CD4-positive, alpha-beta T cell treated with Interleukin-10 for 1 hour (primary cell): ENCODE results near the gene FBXL5.

Experiments
- DNase-seq: peaks from one replicate; pipeline ENCODE4 v3.0.0-alpha.2; 2020

The FBXL5 gene

DNA sequence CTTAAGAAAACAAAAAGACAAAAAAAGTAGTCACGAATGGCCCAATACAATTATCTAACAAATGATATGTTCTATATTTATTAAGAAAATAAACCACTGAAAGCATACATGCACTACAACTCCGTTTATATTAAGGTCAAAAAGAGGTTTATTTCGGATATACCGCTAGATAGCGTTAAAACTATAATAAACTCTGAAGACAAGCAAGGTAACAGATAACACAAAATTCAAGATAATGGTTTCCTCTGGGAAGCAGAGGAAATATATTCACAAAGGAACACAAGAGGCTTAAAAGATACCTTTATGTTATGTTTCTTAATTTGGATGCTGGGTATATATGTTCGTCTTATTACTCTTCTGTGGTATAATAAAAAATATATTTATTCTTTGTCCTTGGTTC lies 21.7 kb upstream of the FBXL5 start:
- DNase-seq: no peak

DNA sequence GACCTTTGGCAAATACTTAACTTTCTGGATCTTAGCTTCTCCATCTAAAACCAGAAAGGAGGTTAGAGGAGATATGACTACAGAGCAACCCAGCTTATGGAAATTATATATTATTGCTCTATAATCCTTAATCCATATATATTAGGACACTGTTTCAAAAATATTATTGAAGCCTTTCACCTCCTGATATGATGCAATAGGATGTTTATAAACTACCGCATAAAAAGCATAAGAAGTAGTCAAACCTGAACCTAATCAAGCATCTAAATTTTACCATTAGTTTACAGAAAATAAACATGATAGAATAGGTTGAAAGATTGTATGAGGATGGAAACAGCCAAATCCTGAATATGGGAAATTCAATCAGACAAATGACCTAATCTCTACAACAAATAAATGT lies 20.9 kb upstream of the FBXL5 start:
- no peak for DNase-seq

DNA sequence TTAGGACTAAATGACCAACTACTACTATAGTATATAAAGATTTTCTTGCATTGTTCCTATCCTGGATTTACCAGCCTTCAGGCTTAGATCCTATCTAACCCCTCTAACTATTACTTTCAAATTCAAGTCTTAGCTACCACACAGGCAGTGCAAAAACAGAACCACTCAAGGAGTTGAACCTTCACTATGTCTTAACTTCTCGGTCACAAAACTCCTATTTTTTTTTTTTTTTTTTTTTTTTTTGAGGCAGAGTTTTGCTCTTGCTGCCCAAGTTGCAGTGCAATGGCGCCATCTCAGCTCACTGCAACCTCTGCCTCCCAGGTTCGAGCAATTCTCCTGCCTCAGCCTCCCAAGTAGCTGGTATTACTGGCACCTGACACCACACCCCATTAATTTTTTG lies 20.2 kb upstream of the FBXL5 start:
- DNase-seq: no peak

DNA sequence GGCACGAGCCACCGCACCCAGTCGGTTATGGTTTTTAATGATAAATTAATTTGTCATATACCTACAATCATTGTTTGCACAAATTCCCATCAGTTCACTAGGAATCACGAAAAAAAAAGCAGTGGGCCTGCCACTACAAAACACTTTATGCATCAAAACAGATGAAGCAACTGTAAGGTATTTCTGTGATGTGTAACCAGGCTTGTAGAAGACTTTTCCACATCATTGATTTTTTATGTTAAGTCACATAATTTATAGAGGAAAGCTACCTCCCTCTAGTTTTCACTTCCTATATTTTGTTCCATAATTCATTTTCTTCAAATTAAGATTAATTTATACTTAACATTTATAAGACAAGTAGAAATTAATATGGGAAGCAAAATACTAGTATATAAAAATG lies 19.8 kb upstream of the FBXL5 start:
- no peak for DNase-seq

DNA sequence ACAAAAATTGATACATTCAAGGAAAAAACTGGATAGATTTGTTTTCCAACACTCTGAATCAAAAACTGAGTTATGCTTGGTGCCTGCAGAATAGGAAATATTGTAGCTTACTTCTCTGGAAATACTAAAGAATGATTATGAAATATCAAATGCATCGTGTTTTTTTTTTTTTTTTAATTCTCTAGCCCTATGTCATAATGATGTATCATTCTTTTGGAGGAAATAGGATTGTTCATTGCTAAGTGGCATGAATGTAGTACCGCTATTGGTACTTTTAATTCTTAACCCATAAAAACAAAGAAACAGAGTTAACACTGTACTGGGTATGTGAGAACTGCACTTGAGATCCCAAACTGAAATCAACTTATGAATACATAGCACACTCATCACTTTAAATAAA lies 18.9 kb upstream of the FBXL5 start:
- DNase-seq: no peak

DNA sequence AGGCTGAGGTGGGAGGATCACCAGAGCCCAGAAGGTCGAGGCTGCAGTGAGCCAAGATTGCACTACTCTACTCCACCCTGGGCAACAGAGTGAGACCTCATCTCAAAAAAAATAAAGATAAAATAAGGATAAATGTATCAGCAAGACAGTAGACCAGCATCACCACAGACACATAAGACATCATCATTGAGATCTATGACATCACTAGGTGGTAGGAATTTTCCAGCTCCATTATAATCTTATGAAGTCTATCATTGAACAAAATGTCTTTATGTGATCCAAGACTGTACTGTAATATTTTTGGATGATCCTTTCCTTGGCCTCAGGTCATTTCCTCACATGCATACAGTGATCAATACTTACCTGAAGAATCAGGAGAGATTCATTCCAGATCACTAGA lies 18.2 kb upstream of the FBXL5 start:
- no peak for DNase-seq

DNA sequence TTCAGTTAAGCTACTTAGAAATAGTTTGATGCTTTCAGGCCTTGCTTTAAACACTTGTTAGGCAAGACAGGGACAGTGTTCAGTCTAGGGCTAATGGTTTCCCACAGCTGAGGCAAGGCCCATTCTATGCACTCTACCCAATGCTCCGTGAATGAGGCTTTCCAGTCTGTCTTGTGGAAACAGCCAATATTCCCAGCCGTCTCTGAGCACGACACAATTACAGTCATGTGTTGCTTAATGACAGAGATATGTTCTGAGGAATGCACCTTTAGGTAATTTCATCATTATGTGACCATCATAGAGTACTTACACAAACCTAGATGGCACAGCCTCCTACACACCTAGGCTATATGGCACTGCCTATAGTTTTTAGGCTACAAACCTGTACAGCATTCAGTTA lies 16.9 kb upstream of the FBXL5 start:
- no peak for DNase-seq

DNA sequence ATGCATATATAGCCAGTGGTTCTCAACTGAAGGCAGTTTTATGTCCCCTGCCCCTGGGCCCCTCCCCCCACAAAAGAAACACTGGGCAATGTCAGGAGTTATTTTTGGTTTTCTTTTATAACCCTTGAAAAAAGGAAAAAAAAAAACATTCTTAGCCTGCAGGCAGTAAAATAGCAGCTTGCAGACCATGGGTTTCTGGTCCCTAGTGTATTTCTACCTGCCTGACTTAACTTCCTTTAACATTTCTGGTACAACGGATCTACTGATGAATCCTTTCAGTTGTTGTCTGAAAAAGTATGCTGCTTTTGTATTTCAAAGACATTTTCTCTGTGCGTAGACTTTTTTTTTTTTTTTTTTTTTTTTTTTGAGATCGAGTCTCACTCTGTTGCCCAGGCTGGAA lies 15.4 kb upstream of the FBXL5 start:
- no peak for DNase-seq

DNA sequence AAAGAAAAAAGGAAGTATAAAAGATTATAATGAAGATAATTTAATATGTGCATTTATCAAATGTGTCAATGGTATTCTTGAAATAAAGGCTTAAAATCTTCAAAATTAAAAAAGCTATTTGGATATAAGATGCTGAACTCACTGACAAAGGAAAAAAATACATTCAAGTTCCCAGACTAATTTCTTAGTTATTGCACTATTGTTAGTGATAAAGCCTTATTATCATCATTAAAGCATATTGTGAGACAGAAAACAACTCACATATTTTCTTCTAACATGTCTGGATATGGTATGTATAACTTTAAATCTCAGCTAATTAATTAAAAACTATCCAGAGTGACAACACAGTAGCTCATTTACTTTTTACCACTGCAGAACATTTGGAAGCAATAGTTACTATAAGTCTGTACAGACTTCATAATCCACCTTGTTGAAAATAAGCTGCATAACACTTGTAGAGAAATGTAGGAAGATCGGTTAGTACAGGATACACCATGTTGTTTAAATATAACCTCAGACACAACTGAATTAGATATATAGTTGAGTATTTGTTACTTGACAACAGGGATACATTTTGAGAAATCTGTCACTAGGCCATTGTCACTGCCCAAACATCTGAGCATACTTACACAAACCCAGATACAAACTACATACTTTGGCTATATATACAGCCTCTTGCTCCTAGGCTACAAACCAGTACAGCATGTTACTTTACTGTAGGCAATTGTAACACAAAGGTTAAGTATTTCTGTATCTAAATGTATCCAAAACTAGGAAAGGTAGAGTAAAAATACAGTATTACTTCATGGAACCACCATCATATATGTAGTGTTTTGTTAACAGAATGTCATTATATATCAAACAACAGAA lies 13.6 kb upstream of the FBXL5 start:
- DNase-seq: no peak

DNA sequence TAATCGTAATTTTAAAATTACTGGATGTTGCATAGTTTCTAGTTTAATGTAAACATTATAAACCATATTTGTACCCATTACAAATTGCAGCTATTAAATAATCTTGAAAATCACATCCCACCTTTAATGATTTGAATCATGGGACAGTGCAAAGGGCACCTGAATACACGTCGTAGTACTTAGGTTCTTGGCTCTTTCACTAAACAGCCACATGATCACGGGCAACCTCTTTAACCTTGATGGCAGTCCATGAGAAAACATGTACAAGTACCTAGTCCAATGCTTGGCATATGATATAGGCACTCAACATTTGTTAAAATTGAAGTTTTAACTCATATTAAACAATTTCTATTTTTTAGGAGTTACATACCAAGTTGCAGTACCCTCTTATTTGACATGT lies 11.8 kb upstream of the FBXL5 start:
- no peak for DNase-seq

DNA sequence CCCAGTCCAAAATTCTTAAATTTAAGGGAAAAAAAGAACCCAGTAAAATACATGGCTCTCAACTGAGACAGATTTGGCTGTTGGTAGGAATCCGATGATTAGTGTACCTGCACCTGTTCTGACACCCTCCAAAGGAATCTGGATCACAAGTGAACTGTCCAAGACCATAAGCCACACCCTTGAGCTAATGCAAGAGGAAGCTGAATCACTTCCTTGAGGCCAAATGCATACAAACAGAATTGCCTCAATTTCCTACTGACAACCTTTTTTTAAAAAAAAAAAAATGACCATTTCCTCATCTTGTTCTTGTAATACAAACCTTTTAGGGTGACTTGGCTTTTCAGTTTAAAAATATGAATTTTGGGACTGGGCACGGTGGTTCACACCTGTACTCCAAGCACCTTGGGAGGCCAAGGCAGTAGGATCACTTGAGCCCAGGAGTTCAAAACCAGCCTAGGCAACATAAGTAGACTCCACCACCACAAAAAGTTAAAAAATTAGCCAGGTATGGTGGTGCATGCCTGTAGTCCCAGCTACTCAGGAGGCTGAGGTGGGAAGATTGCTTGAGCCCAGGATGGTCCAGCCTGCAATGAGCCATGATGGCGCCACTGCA lies 10.7 kb upstream of the FBXL5 start:
- DNase-seq: no peak

DNA sequence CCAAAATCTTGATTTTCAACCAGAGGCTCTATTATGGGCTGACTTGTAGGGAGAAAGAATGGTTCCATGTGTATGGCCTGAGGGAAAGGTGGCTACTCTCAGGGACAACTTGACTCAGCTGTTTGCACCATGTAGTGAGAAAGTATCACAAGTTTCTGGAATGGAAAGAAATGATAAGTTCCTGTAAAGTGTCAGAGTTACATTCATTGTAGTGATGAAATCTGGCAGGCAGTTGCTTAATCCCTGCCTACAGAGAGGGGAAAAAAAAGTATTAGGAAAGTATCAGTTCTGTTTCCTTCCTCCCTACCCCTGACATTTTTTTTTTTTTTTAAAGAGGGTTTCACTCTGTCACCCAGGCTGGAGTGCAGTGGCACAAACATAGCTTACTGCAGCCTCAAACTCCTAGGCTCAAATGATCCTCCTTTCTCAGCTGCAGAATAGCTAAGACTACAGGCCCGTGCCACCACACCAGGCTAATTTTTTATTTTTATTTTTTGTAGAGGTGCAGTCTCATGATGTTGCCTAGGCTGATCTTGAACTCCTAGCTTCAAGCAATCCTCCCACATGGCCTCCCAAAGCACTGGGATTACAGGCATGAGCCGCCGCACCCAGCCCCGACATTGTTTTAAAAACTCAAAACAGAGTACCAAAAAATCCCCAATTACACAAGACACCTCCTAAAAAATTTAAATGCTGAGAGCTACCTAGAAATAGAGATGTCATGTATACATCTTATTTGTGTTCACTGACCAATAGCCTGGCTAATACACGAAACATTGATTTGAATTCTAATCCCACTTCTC lies 4.8 kb upstream of the FBXL5 start:
- DNase-seq: peak; percentile 14

DNA sequence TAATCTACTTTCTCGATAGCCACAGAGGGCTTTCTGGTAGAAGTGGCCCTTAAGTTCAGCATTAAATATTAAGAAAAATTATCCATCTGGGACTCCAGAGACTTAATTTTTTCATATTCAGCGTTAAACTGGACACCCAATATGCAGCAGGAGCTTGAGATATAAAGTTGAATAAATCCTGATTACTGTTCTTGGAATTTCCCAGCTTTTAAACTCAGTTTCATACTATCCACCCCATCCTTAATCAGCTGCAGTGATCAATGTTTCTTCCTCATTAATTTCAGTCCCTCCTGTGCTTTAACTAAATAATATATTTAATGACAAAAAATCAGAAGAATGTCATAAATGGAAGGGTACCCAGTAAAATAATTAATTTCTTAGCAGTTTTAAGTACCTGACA lies 3.6 kb upstream of the FBXL5 start:
- DNase-seq: no peak

DNA sequence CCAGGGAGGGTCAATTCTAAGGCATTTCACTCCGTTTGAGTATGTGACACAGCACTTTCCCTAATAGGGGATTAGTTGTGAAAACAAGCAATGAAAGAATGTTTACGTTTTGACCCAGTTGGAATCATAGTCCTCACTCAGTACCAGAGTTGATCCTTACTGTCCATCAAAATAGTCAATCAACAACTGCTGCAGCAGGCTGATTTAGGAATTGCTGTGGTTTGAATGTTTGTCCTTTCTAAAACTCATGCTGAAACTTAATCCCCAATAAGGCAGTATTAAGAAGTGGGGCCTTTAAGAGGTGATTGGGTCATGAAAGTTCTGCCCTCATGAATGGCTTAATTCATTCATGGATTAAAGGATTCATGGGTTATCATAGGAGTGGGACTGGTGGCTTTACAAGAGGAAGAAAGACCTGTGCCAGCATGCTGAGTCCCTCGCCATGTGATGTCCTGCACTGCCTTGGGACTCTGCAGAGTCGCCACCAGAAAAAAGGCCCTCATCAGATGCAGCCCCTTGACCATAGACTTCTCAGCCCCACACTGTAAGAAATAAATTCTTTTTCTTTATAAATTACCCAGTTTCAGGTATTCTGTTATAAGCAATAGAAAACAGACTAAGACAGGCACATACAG lies 3.1 kb upstream of the FBXL5 start:
- no peak for DNase-seq

DNA sequence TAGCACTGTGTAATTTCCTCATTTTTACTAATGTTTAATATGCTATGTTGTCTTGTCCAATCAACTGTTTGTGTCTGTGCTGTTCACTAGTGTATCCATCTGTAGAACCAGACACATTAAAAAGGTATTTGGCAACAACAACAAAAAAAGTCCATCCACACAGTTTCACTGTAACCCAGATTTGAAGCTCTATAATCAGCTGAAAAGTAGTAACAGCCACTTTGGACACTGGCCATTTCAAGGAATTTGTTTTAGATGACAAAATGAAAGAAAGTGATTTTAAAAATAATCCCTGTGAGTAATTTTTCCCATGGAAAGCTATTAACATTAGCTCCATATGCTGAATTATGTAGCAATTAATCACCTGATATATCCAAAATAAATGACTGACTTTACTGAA lies 2.2 kb upstream of the FBXL5 start:
- no peak for DNase-seq

DNA sequence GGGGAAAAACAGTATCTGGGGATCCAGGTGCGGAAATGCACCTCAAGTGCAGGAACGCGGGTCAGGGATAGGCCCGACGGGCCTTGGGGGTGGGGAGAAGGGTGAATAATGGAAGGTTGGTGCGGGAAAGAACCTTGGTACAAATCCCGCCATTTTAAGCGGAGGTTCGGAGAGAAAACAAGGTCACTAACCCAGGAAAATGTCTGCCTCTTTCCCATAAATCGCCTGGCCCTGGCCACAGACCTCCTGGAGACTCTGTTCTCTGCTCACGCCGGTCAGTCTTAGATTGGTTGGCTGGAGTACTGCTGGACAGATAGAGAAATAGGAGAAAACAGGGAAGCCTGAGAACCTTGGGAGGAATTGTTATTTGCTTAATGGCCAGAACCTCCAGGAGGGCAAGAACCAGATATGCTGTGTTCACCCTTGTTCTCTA lies 897 bp upstream of the FBXL5 start:
- no peak for DNase-seq

DNA sequence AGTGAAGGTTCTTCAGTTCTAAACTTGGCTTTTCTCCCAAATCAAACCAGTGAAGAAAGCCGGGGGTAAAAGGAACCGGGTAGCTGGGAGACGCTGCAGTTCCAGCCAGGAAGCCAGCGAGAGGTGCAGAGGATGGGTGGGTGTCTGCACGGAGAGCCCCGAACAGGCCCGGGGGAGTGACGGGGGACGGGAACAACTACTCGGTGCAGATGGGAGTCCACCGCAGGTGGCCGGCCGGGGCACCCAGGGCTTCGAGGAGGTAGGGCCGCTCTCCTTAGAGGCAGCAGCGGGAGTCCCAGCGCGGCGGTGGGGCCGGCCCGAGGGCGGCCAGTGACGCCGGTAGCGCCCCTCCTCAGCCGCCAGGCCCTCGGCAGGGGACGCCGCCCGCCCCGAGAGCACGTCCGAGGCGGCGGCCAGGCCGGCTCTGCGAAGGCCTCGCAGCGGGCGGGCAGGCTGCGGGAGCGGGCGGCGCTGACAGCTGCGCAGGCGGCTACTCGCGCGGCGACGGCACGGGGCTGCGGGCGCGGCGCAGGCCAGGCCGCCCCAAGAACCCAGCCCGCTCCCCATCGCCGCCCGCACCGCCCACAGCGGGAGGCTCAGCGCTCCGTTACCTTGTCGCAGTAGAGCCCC lies 449 bp downstream of the FBXL5 start:
- no peak for DNase-seq

DNA sequence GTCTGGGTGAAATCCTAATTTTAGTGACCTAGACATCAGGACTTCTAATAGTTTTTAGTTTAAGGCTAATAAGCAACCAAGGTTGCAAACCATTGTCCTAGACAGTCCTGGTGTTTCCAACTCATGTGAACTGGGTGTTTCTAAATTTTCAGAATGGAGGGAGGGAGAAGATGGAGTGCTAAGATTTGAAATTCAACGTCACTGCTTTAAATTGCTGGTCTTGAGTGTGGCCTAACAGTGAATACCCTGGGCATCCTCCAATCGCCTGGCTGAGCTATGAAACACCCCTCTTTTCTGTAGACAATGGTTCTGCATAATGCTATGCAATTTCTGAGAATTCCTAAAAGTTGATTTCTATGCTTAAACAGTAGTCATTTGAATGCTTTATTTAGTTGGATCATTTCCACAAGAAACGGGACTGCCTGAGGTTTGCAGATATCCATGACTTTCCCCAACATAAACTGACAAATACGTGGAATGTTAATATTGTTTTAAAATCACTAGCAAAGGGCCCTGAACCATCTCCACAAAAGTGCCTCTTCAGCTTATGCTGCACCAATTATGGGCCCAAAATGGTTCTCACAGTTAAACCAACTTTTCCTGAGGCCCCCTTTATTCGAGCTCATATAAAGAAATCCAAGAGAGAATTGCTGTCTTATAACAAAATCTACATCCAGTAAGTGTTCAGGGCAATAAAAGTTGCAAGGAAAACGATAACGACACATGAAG lies 1.1 kb downstream of the FBXL5 start:
- peak; percentile 26 for DNase-seq

DNA sequence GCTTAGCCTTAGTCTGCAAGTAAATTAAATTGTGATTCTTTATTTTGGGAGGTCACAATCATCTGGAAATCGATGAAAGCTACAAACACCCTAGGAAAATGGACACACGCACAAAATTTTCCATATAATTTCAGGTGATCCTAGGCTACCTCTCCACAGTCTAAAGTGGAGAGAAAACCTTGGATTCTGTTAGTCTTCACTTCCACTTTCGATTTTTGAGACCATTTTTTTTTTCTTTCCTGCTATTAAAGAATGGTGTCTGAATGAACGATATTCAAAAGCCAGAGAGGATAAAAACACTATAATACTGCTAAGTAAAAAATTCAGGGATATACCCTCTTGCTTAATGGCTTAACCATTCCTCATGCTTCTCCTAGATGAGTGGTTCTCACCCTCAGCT lies 1.7 kb downstream of the FBXL5 start:
- peak; percentile 8 for DNase-seq

DNA sequence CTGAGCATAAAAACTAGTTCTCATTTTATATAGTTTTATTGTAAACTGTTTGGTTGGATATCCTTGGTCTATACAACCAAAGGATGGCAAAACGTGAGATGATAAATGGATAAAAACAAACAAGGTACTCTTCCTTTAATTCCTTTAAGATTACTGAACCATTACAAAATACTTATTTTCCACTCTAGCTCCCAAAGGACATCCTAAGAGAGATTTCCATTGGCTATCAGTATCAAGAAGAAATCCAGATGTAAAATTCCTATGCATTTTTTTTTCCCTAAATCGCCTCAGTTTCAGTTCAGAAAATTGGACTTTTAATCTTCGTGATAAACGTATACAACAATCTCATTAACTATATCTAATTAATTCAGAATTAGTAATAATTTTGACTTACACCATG lies 2.3 kb downstream of the FBXL5 start:
- DNase-seq: no peak

DNA sequence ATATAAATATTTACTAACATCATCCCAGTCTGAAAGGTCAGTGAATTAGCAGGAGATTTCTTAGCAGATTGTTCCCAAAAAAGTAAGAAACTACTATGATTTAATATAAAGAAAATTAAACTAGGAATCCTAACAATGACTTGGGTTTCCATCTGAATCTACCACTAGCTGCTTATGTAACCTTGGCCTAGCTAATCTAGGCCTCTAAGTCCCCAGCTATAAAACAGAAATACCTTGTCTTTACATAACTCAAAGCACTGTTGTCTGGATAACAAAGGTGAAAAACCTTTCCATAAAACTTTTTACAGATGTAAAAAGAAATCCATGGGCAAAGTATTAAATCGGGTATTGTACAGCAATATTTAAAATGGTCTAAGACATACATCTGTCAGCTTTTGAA lies 3.0 kb downstream of the FBXL5 start:
- DNase-seq: no peak

DNA sequence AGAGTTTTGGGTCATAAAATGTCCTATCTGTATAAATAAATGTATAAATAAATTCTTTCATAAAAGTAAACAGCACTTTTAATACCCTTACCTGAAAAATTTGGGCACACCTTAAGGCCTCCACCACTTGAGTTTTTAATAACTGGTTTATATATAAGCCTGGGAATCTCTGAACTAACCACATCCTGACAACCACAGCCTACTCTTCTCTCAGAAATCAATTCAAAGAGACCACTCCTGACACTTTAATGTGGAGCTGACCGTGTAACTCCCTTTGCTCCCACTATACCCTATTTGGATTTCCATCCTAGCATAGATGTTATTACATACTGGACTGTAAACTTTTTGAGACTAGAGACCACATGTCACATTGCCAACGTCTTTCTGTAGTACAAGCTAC lies 3.5 kb downstream of the FBXL5 start:
- peak; percentile 24 for DNase-seq
